ENCODE data around the gene ZNF423.

- TF ChIP-seq CTCF (conservative IDR thresholded peaks at IDR 0.05; ENCODE audit: low read depth, low read length) = peak; percentile 88
- TF ChIP-seq EZH2 (IDR thresholded peaks at IDR 0.05; ENCODE audit: borderline replicate concordance, low read depth, low read length, poor library complexity, severe bottlenecking) = no peak
Measured at GRCh38 chr16:49491771-49492761, 363.8 kb downstream of the ZNF423 start.
